GM18951 (cell line): ENCODE measurements around the gene PGBD1.

ENCODE experiments used
- POLR2A ChIP-seq: IDR thresholded peaks from 4 replicates; pipeline ENCODE4 v1.6.1; 2011; ENCODE audit warnings: mild to moderate bottlenecking; ENCODE audit not compliant: insufficient read length, insufficient read depth; ENCODE audit errors: extremely low read depth
- in situ Hi-C: fragments of 300-500 bp; cut with MboI; formaldehyde crosslinking; loops from one replicate; pipeline ENCODE4 v1.12.0; 2022; ENCODE audit warnings: low sequenced_read_pairs, mixed read lengths, inconsistent platforms; ENCODE audit not compliant: unreplicated experiment

Gene PGBD1

DNA sequence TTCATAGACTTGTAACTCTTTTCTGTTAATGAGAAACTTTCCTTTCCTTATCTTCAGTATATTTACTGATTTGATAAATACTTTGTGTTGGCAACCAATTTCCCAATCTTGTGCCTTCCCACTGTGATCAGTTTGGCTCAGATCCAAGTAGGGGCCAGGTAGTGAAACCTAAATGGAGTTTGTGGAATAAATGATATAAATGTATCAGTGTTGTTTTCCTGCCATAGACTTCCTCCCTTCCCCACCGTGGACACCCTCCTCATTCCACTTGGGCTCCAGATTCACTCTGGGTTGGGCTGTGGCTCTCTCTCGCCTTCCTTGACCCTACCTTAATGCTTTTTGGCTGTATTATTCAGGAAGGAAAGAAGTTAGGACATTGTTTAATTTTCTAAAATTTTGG, 69.7 kb downstream of the PGBD1 start:
- TF ChIP-seq POLR2A = no peak
- in situ Hi-C loops = loop anchor here (10.0 kb wide), 1 partner anchor 216 kb away; no protein-coding TSS in a partner anchor

DNA sequence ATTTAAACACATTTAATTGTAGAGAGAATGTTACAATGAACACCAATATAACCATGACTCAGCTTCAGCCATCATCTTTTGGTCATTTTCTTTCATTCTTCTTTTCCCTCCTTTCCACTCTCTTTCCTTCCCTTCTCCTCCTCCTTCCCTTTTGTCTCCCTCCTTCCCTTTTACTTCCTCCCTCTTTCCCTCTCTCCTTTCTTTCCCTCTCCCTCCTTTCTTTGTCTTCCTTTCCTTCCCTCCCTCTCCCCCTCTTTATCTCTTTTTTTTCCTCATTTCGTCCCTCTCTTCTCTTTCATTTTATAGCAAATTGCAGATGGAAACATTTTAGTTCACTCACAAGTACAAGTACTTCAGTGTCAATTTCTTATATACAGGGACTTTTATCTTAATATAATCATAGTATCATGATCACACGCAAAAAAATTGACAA, 70.1 kb downstream of the PGBD1 start:
- no peak for TF ChIP-seq POLR2A
- in situ Hi-C loops = loop anchor here (10.0 kb wide), 1 partner anchor 217 kb away; no protein-coding TSS in a partner anchor
